Measurements from ENCODE around the gene CBX1.
"Not testable (repeated sequence)": the region's sequence is repeated elsewhere in the genome, so short reads cannot be mapped to it uniquely, and the experiment has no call there.

The CBX1 gene

DNA sequence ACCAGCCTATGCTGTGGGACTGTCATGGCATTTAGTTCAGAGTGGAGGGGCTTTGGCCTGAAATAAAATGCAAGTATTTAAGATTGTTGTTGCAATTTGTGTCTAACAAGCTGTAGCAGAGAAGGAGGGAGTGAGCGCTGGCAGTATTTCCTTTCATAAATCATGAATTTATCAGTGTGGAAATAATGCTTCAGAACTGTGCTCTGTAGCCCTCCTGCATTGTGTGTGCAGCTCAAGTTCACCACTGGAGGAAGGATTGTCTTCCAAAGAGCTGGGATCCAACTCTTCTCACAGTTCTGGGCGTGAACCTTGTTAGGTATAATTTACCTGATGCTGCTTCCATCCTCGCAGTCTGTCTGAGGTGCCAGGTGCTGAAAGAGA lies 21.4 kb upstream of the CBX1 start:
- no peak for DNase-seq

DNA sequence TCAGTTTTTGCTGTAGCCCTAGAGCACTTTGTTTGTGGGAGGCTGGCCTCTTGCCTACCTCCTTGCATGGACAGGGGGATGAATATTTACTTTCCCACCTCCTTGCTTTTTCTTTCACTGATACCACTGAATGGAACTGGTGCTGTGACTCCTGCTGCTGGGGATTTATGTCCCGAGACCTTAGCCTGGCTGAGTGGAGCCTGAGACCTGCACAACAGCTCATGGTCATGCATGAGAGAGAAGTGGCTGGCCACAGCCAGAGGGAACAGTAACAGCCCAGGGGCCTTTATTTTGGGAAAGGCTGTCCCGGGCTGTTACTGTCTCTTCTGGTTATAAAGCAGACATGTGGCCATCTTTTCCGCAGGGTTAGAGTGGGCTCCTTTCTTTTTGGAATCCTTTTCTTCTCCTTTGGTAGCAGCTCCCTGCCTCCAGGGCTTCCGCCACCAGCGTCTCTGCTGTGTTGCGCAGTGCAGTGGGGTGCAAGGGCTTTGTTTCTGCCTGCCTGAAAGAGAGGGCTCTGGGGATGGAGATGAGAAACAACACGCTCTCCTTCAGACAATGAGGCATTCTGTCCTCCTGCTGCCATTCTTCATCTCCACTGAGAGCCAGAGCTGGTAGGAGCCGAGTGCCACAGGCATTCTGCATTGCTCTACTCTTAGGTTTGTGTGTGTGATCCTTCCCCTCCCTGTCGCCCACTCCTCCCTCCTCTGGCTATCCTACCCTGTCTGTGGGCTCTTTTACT lies 20.8 kb upstream of the CBX1 start:
- no peak for DNase-seq

DNA sequence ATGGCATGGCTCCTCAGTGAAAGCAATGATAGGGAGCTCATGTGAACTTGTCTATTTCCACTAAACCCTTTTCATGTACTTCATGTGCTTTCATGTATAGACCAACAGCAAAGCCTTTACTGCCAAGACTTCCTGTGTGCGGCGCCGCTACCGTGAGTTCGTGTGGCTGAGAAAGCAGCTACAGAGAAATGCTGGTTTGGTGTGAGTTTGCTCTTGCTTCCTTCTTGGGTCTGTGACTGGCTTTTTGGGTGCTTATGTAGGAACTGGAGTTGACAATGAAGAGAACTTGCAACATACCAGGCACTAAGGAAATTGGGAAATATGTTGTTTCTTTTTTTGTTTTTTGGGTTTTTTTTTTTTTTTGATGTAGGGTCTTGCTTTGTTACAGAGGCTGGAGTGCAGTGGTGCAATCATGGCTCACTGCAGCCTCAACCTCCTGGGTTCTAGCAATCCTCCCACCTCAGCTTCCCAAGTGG lies 12.0 kb upstream of the CBX1 start:
- DNase-seq, result no peak

- DNase-seq, result no peak
Measured at GRCh38 chr17:48111937-48112241, 10.6 kb upstream of the CBX1 start.

- DNase-seq, result no peak
Measured at GRCh38 chr17:48110761-48111160, 9.5 kb upstream of the CBX1 start.

DNA sequence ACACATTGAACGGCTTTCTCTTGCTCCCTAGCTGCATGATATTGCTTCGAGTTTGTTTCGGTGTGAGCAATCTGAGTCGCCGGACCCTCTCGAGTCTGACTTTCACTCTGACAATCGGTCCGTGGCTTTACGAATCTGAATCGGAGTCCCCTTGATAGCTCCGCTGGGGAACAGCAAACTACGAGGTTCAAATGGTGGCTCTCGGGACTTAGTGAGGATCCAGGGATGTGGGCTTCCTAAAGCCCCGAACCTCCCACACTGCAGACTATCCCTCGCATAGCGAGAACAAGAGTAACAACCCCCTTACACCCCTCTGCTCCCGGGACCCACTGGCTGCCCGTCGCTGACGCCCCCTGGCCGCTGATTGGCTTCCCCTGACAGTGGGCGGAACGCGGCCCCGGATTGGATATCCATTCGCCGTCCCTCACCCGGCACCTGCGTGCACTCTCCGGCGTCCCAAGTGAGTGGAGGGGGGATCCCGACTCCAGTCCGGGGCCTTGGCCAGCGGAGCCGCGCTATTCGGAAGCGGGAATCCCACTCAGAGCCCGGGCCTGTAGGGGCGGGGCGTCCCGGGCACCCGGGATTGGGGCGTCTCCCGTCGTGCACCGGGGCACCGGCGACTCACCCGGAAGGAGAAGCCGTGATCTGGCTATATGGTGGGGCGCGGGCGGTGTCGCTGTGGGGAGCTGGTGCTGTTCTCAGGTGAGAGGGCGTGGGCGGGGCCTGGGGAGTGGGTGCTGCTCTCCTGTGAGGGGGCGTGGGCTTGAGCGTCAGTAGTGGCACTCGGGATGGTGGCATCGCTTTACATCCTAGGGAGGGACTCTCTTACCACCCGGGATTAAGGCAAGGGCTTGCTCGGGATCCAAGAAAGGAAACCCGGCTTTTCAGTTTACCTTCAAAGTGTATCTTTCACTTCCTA lies 6.1 kb upstream of the CBX1 start, which contains the start of gene SNX11:
TSS of gene SNX11 (plus strand) at position 630 of the 919 bp plus-strand sequence. CDS start 4,278 bp downstream, outside the sequence.
- DNase-seq, result peak; percentile 77

DNA sequence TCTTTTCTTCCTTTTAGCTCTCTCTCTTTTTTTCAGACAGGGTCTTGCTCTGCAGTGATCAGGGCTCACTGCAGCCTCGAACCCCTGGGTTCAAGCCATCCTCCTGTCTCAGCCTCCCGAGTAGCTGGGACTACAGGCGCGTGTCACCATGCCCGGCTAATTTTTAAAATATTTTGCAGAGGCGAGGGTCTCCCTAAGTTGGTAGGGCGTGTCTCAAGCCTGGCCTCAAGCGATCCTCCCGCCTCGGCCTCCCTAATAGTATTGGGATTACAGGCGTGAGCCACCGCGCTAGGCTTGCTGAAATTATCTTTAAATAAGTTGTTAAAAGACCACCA lies 5.5 kb upstream of the CBX1 start:
- no peak for DNase-seq

GRCh38 chr17:48104440-48104839 lies 3.2 kb upstream of the CBX1 start:
- DNase-seq, result no peak

DNA sequence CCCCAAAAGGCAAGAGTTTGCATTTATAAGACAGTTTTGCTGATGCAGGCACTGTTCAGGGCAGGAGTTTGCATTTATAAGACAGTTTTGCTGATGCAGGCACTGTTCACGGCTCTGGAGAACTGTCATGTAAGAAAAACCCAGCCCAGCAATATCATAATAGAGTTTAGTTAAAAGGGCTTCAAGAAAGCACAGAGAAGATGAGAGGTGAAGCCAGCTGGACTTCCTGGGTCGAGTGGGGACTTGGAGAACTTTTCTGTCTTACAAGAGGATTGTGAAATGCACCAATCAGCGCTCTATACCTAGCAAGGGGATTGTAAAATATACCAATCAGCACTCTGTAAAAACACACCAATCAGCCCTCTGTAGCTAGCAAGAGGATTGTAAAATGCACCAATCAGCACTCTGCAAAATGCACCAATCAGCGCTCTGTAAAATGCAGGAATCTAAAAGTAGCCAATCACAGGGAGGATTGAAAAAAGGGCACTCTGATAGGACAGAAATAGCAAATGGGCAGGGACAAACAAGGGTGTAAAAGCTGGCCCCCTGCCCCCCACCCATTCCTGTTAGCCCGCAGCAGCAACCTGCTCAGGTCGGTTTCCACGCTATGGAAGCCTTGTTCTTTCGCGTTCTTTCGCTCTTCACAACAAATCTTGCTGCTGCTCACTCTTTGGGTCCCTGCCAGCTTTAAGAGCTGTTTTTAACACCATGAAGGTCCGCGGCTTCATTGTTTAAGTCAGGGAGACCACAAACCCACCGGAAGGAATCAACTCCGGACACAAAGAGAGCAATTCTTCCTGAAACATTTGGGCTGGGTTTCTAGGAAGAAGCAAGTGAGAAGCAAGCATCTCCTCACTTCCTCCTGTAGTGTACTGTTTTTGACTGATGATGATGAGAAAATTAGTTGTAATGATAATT lies 1.8 kb upstream of the CBX1 start:
- DNase-seq, result no peak

GRCh38 chr17:48102043-48102750 lies 919 bp upstream of the CBX1 start:
- DNase-seq, result no peak

- DNase-seq, result peak; percentile 46
Measured at GRCh38 chr17:48100591-48101011, 677 bp downstream of the CBX1 start.

DNA sequence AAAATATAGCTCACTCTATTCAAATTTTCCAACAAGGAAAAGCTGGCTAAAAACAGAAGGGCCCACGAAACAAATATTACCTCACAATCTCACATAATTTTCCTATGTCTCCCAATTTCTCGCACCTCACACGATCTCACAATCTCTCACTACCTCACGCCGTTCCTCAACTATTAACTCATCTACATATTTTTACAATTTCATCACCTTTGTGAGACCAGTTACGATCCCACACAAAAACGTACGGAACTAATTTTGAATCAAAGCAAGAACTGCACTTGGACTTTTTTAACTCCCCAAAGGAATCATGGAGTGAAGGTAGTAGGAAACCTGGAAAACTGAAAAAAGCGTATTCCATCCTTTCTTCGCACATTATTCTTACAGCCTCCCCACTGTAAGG lies 1.1 kb downstream of the CBX1 start:
- DNase-seq, result no peak

DNA sequence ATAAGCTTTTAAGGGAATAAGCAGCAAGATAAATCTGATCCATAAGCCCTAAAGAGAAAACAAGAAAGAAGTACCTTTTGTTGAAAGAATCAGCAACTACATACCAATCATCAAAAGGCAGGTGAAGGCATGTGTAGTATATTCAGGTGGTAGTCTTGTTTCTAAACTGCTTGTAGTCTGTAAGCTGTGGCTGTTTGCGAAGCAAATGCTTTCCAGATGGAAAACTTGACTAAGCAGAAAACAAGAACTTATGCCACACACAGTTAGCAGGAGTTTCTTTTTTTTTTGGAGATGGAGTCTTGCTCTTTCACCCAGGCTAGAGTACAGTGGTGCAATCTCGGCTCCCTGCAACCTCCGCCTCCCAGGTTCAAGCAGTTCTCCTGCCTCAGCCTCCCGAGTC lies 5.7 kb downstream of the CBX1 start:
- DNase-seq, result no peak

- no peak for DNase-seq
Measured at GRCh38 chr17:48093341-48094045, 7.8 kb downstream of the CBX1 start.

- DNase-seq, result no peak
Measured at GRCh38 chr17:48084932-48085331, 16.3 kb downstream of the CBX1 start.

DNA sequence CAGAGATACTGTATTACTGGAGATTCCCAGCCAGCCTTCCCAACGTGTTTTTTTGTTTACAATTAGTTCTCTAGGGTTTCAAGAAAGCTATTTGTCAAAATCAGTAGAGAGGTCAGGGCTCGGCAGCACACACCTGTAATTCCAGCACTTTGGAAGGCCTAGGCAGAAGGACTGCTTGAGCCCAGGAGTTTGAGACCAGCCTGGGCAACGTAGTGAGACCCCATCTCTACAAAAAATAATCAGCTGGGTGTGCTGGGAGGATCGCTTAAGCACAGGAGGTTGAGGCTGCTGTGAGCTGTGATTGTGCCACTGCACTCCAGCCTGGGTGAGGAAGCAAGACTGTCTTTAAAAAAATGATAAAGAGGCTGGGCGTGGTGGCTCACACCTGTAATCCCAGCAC lies 19.4 kb downstream of the CBX1 start:
- DNase-seq, result no peak

GRCh38 chr17:48077152-48077551 lies 24.1 kb downstream of the CBX1 start:
- not testable (repeated sequence) for DNase-seq

DNA sequence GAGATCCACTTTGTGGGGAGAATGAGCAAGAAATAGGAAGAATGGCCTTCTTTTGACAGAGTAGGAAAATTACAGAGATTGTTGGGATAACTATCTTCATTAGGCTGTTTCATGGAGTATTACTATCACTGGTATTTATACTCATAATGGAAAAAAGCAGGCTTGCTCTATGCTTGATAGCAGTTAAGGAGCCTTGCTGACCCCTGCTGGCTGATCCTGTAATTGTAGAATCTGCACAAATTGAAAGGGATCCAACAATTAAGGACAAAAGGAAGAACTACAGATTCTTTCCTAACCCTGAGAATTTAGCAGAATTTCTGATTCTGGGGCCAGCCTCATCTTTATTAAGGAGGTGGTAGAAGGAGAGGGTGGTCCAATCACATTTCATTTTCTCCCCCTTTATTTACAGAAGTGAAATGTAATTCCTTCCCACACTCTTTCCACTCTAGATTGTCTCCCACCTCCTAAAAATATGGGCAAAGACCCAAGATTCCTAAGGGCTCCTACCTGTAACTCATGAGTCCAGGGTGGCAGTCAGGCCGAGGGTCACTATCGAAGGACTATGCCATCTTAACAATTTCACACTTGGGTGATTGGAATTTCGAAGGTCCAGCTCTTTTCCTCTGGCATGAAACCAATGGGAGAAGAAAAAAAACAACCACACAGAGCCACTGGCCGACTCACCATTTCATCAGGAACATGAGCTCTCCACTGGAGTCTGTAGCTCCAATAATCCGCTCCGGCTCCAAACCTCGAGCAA lies 26.8 kb downstream of the CBX1 start:
- peak; percentile 20 for DNase-seq

DNA sequence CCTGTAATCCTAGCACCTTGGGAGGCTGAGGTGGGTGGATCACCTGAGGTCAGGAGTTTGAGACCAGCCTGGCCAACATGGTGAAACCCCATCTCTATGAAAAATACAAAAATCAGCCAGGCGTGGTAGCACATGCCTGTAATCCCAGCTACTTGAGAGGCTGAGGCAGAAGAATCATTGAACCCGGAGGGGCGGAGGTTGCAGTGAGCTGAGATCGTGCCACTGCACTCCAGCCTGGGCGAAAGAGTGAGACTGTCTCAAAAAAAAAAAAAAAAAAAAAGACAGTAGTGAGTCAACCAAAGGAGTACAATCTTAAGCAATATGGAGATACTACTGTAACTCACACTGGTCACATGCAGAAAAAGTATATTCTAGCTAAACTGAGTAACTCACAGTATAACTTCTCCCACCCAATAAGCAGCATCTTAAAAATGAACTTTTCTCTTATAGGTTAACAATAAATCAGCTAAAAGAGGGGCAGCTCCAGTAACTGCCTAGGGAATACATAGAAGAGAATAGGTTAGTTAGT lies 27.6 kb downstream of the CBX1 start:
- not testable (repeated sequence) for DNase-seq

DNA sequence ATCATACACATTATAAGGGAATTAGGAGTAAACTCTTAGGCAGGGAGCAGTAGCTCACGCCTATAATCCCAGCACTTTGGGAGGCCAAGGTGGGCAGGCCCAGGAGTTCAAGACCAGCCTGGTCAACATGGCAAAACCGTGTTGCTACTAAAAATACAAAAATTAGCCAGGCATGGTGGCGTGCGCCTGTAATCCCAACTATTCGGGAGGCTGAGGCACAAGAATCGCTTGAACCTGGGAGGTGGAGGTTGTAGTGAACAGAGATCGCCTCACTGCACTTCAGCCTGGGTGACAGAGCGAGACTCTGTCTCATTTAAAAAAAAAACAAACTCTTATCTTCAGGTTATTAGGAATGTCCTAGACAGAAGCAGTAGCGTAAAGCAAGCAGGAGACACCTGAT lies 28.5 kb downstream of the CBX1 start:
- DNase-seq, result not testable (repeated sequence)

DNA sequence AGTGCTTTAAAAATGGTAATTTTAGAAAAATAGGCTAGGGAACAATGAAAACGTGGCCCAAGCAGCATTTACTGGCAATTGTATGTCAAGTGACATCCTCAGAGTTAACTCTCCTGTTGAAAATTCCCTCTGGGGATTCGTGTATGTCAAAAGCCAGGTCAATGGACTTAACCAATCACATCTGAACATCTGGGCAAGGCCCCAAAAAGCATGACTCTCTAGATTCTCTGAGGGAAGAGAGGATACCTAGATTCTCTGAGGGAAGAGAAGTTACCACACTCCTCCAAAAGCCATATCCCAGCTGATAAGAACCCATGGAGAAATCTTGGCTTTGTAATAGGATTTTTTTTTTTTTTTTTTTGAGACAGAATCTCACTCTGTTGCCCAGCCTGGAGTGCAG lies 29.6 kb downstream of the CBX1 start:
- DNase-seq, result no peak
